K562 (cell line): ENCODE data around the gene CCDC78. TPM values are rescaled to one million over a fixed set of nuclear protein-coding genes. Genes with fewer than 3 reads are reported as not detected.

Experiments used
- ATAC-seq: fragments of 200-7000 bp; cut with Tn5 transposase; 3 replicates; pipeline ENCODE4 v1.9.1; 2020; ENCODE audit warnings: moderate library complexity
- BruUV-seq: library from RNA; stranded (reverse); fragments of 400-500 nt; replicated peaks from 2 replicates; lab custom pipeline; 2021; lab: Mats Ljungman, UMichigan
- CTCF ChIA-PET: fragments of 300-600 bp; formaldehyde crosslinking; extraction: SDS; loops from one replicate; lab custom pipeline; 2021; ENCODE audit warnings: low intra/inter-chr PET ratio; lab: Yijun Ruan, JAX
- POLR2A ChIA-PET: fragments of 300-600, 350-650 bp; sonication (Branson Sonifier 250); formaldehyde crosslinking; extraction: SDS; loops from one replicate; lab custom pipeline; 2021; ENCODE audit warnings: antibody characterized with exemption, inconsistent platforms; lab: Yijun Ruan, JAX
- DNase-seq, 4 experiments: peaks; one replicate each; pipeline versions ENCODE4 v3.0.0 to v3.0.0-alpha.2; 2011 to 2018; ENCODE audit warnings: low spot score in 3 of 4, mixed read lengths in 3 of 4; ENCODE audit errors: extremely low read depth in 1 of 4
- FAIRE-seq: peaks from 2 replicates; lab custom pipeline; 2011; peaks lifted over from hg19 to GRCh38; lab: Jason Lieb, UNC
- H2AFZ ChIP-seq: 2 replicates; pipeline ENCODE4 v1.6.0; 2011; ENCODE audit warnings: low read depth, low read length, control low read depth, inconsistent platforms
- H3K27ac ChIP-seq: fragments of 200-600 bp; 3 replicates; pipeline ENCODE4 v1.8.0; 2011; ENCODE audit warnings: low read depth, mild to moderate bottlenecking, control low read depth, inconsistent platforms, low read length, moderate library complexity, mixed read lengths; ENCODE audit errors: extremely low read depth
- H3K27me3 ChIP-seq, 2 experiments: fragments of 300-600 bp in 1 of 2; 2 replicates in 1 of 2; 3 replicates in 1 of 2; pipeline versions ENCODE4 v1.6.0 to v1.8.0; 2011; ENCODE audit warnings: inconsistent platforms in 2 of 2, low read length in 2 of 2, mild to moderate bottlenecking in 1 of 2, mixed read lengths in 1 of 2, moderate library complexity in 1 of 2; ENCODE audit not compliant: control insufficient read depth in 2 of 2, insufficient read depth in 2 of 2
- H3K36me3 ChIP-seq: fragments of 300-600 bp; 3 replicates; pipeline ENCODE4 v1.8.0; 2011; ENCODE audit warnings: mild to moderate bottlenecking, low read length, inconsistent platforms; ENCODE audit not compliant: control insufficient read depth, insufficient read depth
- H3K4me1 ChIP-seq, 2 experiments: fragments of 200-600 bp in 1 of 2; replicated peaks in 1 of 2; 2 replicates in 1 of 2; 3 replicates in 1 of 2; pipeline versions ENCODE4 v1.5.1 to v1.8.0; 2011; ENCODE audit warnings: inconsistent platforms in 2 of 2, low read length in 2 of 2, mild to moderate bottlenecking in 1 of 2, mixed read lengths in 1 of 2, moderate library complexity in 1 of 2; ENCODE audit not compliant: control insufficient read depth in 2 of 2, insufficient read depth in 2 of 2
- H3K4me2 ChIP-seq: 2 replicates; pipeline ENCODE4 v1.6.1; 2011; ENCODE audit warnings: low read length, control low read depth, inconsistent platforms, mixed read lengths; ENCODE audit not compliant: insufficient read depth
- H3K4me3 ChIP-seq: fragments of 200-600 bp; sonication (generic), shearing (Covaris generic); 2 replicates; pipeline ENCODE4 v1.5.1; 2016; ENCODE audit warnings: control low read depth, inconsistent platforms
- H3K79me2 ChIP-seq: fragments of 200-600 bp; 3 replicates; pipeline ENCODE4 v1.8.0; 2011; ENCODE audit warnings: low read length, inconsistent platforms; ENCODE audit not compliant: control insufficient read depth, insufficient read depth
- H3K9ac ChIP-seq, 2 experiments: 2 replicates each; pipeline versions ENCODE4 v1.6.0 to v1.6.1; 2011; ENCODE audit warnings: low read depth in 2 of 2, low read length in 2 of 2, control low read depth in 1 of 2, inconsistent platforms in 1 of 2, mild to moderate bottlenecking in 1 of 2, mixed read lengths in 1 of 2; ENCODE audit not compliant: insufficient read depth in 1 of 2
- H3K9me1 ChIP-seq: one replicate; pipeline ENCODE4 v1.6.0; 2011; ENCODE audit warnings: inconsistent platforms, mild to moderate bottlenecking, low read length, moderate library complexity; ENCODE audit not compliant: control insufficient read depth, insufficient read depth
- H3K9me3 ChIP-seq: replicated peaks from 2 replicates; pipeline ENCODE4 v1.5.1; 2011; ENCODE audit warnings: low read depth, low read length, inconsistent platforms; ENCODE audit not compliant: control insufficient read depth, insufficient read depth
- H4K20me1 ChIP-seq: replicated peaks from 2 replicates; pipeline ENCODE4 v1.6.1; 2011; ENCODE audit warnings: low read length, inconsistent platforms, mixed read lengths; ENCODE audit not compliant: control insufficient read depth, insufficient read depth
- ATF4 ChIP-seq: fragments of 450-650 bp; formaldehyde crosslinking; IDR thresholded peaks from 2 replicates; pipeline ENCODE4 v1.4.0; 2022; ENCODE audit warnings: mild to moderate bottlenecking, moderate library complexity
- MAFG ChIP-seq: fragments of 450-650 bp; conservative IDR thresholded peaks from 2 replicates; pipeline ENCODE4 v1.6.1; 2016; ENCODE audit warnings: missing genetic modification characterization, missing compliant biosample characterization
- NCOA6 ChIP-seq: fragments of 450-650 bp; IDR thresholded peaks from 2 replicates; pipeline ENCODE4 v1.6.1; 2017; ENCODE audit warnings: mild to moderate bottlenecking
- RBBP5 ChIP-seq: fragments of 200-600 bp; sonication (generic); IDR thresholded peaks from 2 replicates; pipeline ENCODE4 v1.6.1; 2012; ENCODE audit warnings: borderline replicate concordance, mild to moderate bottlenecking, low read length, control low read depth, inconsistent platforms; ENCODE audit not compliant: insufficient read depth, poor library complexity, severe bottlenecking
- RBFOX2 ChIP-seq: fragments of 200-400 bp; formaldehyde crosslinking; IDR thresholded peaks from 2 replicates; pipeline ENCODE4 v1.6.1; 2017; ENCODE audit warnings: low read depth, mild to moderate bottlenecking, low read length, moderate library complexity
- SAP30 ChIP-seq: fragments of 200-600 bp; sonication (generic); IDR thresholded peaks from 2 replicates; pipeline ENCODE4 v1.6.1; 2012; ENCODE audit warnings: borderline replicate concordance, low read depth, mild to moderate bottlenecking, moderate library complexity, low read length, control low read depth, inconsistent platforms; ENCODE audit not compliant: insufficient read depth, poor library complexity, severe bottlenecking
- SMAD4 ChIP-seq: fragments of 250-450 bp; sonication (Bioruptor Pico); conservative IDR thresholded peaks from 2 replicates; pipeline ENCODE4 v1.8.0; 2021; ENCODE audit warnings: inconsistent platforms, mild to moderate bottlenecking, moderate library complexity
- U2AF1 ChIP-seq: fragments of 200-400 bp; formaldehyde crosslinking; optimal IDR thresholded peaks from 2 replicates; pipeline ENCODE3; 2017; ENCODE audit warnings: mild to moderate bottlenecking, low read depth, low read length, moderate library complexity
- XRCC4 ChIP-seq: IDR thresholded peaks from one replicate; pipeline ENCODE4 v1.6.1; 2011; ENCODE audit not compliant: insufficient read depth, insufficient read length; ENCODE audit errors: extremely low read depth
- YBX1 ChIP-seq: fragments of 450-650 bp; IDR thresholded peaks from 2 replicates; pipeline ENCODE4 v1.7.1; 2016; ENCODE audit warnings: mild to moderate bottlenecking
- YY1 ChIP-seq, 3 experiments: IDR thresholded peaks; 2 replicates each; pipeline ENCODE4 v1.6.1; 2011; ENCODE audit warnings: low read length in 2 of 3, mild to moderate bottlenecking in 2 of 3, moderate library complexity in 2 of 3, borderline replicate concordance in 1 of 3, control low read depth in 1 of 3, low read depth in 1 of 3; ENCODE audit not compliant: insufficient read depth in 3 of 3, insufficient replicate concordance in 2 of 3, control insufficient read depth in 1 of 3, insufficient read length in 1 of 3; ENCODE audit errors: extremely low read depth in 1 of 3
- ZNF124 ChIP-seq: sonication (generic); formaldehyde crosslinking; IDR thresholded peaks from 2 replicates; pipeline ENCODE4 v1.8.1; 2022; ENCODE audit warnings: missing genetic modification reagents
- WGBS: fragments of 100-300 bp; shearing (Covaris generic); methylation state at CpG from one replicate; pipeline ENCODE4 v1.1.6; 2016; ENCODE audit warnings: low coverage, mixed read lengths; ENCODE audit not compliant: insufficient coverage; ENCODE audit errors: missing lambda C conversion rate; 5-methylcytosine and 5-hydroxymethylcytosine counted together
- in situ Hi-C: fragments of 300-500 bp; cut with MboI; formaldehyde crosslinking; loops from 4 replicates; pipeline ENCODE4 v1.15.0; 2018; ENCODE audit warnings: inconsistent platforms, mixed read lengths
- intact Hi-C: fragments of 100-400 bp; cut with micrococcal nuclease; formaldehyde crosslinking; loops from 2 replicates; pipeline ENCODE4 v1.14.2; 2022
- polyA plus RNA-seq, 8 experiments: library from polyadenylated mRNA; depleted of rRNA in 4 of 8; stranded (reverse) in 5 of 8; unstranded in 3 of 8; fragments of >200 nt; fragmentation: Nextera tagmentation in 2 of 8; fragmentation: Illumina TruSeq in 1 of 8; extraction: Ambion mirVana in 2 of 8; extraction: Trizol in 1 of 8; gene quantifications; 2 replicates each; pipeline versions ENCODE4 v1.2.1 to v1.2.3, GENCODE V29; 2011 to 2014; ENCODE audit warnings: inconsistent platforms in 1 of 8, missing spikeins in 1 of 8
- total RNA-seq, 7 experiments: library from RNA; depleted of rRNA in 6 of 7; stranded (reverse); fragments of >200 nt in 6 of 7; fragmentation: Illumina TruSeq in 2 of 7; extraction: Trizol in 2 of 7; gene quantifications; 2 replicates each; pipeline versions ENCODE4 v1.2.1 to v1.2.3, GENCODE V29; 2011 to 2021; ENCODE audit warnings: low replicate concordance in 1 of 7
- TF ChIP-seq, protein P1 (sequence below): sonication (generic); formaldehyde crosslinking; IDR thresholded peaks from 2 replicates; pipeline ENCODE4 v1.9.0; 2022; ENCODE audit warnings: mild to moderate bottlenecking, missing genetic modification reagents
- TF ChIP-seq, protein P2 (sequence below): fragments of 250-450 bp; sonication (Bioruptor Pico); IDR thresholded peaks from 2 replicates; pipeline ENCODE4 v1.4.0; 2020
- TF ChIP-seq, protein P3 (sequence below): sonication (generic); formaldehyde crosslinking; IDR thresholded peaks from 2 replicates; pipeline ENCODE4 v1.8.1; 2023; ENCODE audit warnings: mild to moderate bottlenecking, missing genetic modification reagents, moderate library complexity

The CCDC78 gene
- total and polyA plus RNA-seq, 9 of the 15 experiments (the other 6 are each of a cell fraction or from before 2014, with no cell fraction given): 0.24 to 17.7 (median 2.9) TPM

DNA sequence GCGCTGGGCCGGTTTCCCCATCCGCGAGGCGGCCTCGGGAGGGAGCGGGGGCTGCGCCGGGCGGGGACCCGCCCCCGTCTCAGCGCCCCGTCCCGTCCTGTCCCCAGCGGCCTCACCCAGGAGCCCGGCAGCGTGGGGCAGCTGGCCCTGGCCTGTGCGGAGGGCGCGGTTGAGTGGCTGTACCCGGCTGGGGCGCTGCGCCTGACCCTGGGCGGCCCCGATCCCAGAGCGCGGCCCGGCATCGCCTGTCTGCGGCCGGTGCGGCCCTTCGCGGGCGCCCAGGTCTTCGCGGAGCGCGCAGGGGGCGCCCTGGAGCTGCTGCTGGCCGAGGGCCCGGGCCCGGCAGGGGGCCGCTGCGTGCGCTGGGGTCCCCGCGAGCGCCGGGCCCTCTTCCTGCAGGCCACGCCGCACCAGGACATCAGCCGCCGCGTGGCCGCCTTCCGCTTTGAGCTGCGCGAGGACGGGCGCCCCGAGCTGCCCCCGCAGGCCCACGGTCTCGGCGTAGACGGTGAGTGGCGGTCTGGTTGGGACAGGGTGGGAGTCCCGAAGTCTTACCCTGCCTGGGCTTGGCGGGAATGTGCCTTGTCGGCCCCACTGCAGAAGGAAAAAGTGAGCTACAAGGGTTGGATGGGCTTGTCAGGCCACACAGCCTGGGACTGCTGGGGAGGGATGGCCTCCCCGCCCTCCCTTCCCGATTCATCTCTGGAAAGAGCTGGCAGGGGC, 10.6 kb downstream of the CCDC78 start:
- intact Hi-C loops (loop anchor here (2.0 kb wide), 1 partner anchor 13 kb away; no protein-coding TSS in a partner anchor), in situ Hi-C loops (loop anchor here (10.0 kb wide), 1 partner anchor 339 kb away; no protein-coding TSS in a partner anchor)
- H3K4me2 ChIP-seq: peak overlapping the region; percentile 77
- H3K9ac ChIP-seq: peak overlapping the region; percentile 42 to 92; a peak in 3 of 4 replicates
- no peaks in the 10 kb centered on the region for H3K27me3 ChIP-seq
- WGBS: under 1% methylated on average over 33 of the region's 74 CpGs
- H3K4me1 ChIP-seq: peaks cover 12 to 85% of the 10 kb centered on the region in 2 experiments; a peak in 4 of 5 replicates
- POLR2A ChIA-PET: interaction anchor here (0.6 to 1.7 kb wide), 12 partner anchors 9 to 346 kb away, joined by 3 to 5 read pairs (median 4); partner anchors contain the start of genes CCDC78, CHTF18, RPUSD1 and WDR24
- FAIRE-seq: peak; percentile 35
- no TSS peak for BruUV-seq
- H2AFZ ChIP-seq: peak overlapping the region; percentile 75
- peak; percentile 48 for ATAC-seq
- no peaks in the 10 kb centered on the region; the same call in 1 of the 2 replicates for H4K20me1 ChIP-seq
- CTCF ChIA-PET: interaction anchor here (0.9 to 1.3 kb wide), 2 partner anchors 25 to 70 kb away, joined by 3 to 9 read pairs; partner anchors contain the start of gene CIAO3
- peak overlapping the region; percentile 35; the same call in 2 of the 3 replicates for H3K27ac ChIP-seq
- peaks cover 3% of the 10 kb centered on the region for H3K9me1 ChIP-seq
- H3K36me3 ChIP-seq: peaks cover 19% of the 10 kb centered on the region; the same call in 2 of the 3 replicates
- peak overlapping the region; percentile 68 for H3K4me3 ChIP-seq
- no peaks in the 10 kb centered on the region for H3K9me3 ChIP-seq
- peaks cover 28% of the 10 kb centered on the region for H3K79me2 ChIP-seq
- peak; percentile 58 to 70 (median 64) for DNase-seq
- 0 out of 2 replicates have a peak, but pooled peaks have one; percentile 11 for TF ChIP-seq RBFOX2
- TF ChIP-seq SAP30: peak; percentile 67
- TF ChIP-seq NCOA6: no peak
- TF ChIP-seq, protein P1, sequence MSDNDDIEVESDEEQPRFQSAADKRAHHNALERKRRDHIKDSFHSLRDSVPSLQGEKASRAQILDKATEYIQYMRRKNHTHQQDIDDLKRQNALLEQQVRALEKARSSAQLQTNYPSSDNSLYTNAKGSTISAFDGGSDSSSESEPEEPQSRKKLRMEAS: peak; percentile 60
- TF ChIP-seq RBBP5: peak; percentile 27
- peak in 1 of 3 experiments; percentile 34 for TF ChIP-seq YY1 (IDR thresholded peaks at IDR 0.05; ENCODE audit: borderline replicate concordance in 1 of 3, control insufficient read depth in 1 of 3, extremely low read depth in 1 of 3, insufficient read depth in 3 of 3, insufficient read length in 1 of 3, insufficient replicate concordance in 2 of 3, low read depth in 1 of 3, low read length in 2 of 3)
- TF ChIP-seq U2AF1: peak; percentile 71
- no peak for TF ChIP-seq MAFG (tag)
- TF ChIP-seq, protein P2, sequence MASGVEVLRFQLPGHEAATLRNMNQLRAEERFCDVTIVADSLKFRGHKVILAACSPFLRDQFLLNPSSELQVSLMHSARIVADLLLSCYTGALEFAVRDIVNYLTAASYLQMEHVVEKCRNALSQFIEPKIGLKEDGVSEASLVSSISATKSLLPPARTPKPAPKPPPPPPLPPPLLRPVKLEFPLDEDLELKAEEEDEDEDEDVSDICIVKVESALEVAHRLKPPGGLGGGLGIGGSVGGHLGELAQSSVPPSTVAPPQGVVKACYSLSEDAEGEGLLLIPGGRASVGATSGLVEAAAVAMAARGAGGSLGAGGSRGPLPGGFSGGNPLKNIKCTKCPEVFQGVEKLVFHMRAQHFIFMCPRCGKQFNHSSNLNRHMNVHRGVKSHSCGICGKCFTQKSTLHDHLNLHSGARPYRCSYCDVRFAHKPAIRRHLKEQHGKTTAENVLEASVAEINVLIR (CRISPR knock-in tag): no peak
- TF ChIP-seq XRCC4: no peak
- TF ChIP-seq ZNF124 (CRISPR knock-in tag): no peak
- TF ChIP-seq YBX1: no peak
- TF ChIP-seq SMAD4 (CRISPR knock-in tag): 0 out of 2 replicates have a peak, but pooled peaks have one; percentile 38
- TF ChIP-seq, protein P3, sequence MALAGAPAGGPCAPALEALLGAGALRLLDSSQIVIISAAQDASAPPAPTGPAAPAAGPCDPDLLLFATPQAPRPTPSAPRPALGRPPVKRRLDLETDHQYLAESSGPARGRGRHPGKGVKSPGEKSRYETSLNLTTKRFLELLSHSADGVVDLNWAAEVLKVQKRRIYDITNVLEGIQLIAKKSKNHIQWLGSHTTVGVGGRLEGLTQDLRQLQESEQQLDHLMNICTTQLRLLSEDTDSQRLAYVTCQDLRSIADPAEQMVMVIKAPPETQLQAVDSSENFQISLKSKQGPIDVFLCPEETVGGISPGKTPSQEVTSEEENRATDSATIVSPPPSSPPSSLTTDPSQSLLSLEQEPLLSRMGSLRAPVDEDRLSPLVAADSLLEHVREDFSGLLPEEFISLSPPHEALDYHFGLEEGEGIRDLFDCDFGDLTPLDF (CRISPR knock-in tag): 0 out of 2 replicates have a peak, but pooled peaks have one; percentile 31
- TF ChIP-seq ATF4 (CRISPR knock-in tag): no peak
